ENCODE data around the gene MED4. TPM values are rescaled to one million over a fixed set of nuclear protein-coding genes. Genes with fewer than 3 reads are reported as not detected.

MED4 gene
- total RNA-seq, 2 donors from 2014 or later, result 14.0 to 16.8 TPM

DNA sequence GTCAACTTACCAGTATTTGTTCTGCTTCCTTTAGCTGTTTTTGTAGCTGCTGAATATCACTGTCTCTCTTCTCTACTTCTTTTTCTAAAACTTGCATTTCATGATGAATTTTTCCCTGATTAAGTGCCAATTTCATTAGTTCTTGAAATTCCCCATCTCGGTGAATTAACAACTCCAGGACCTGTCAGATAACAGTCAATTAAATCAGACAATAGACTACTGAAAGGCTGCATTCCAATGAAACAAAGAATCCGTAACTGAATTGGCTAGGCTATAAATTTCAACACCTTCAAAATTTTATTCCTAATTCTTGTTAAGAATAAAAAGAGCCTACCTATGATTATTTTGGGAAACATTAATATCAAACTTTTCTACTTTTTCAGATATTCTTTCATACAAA is 8.6 kb downstream of the MED4 start:
- H3K36me3 ChIP-seq (replicated peaks in 1 of 2; ENCODE audit: insufficient read depth in 1 of 2, low read depth in 2 of 2), result peaks cover 0 to 8% of the 10 kb centered on the region in 2 donors
- no peak overlapping the region for H3K27ac ChIP-seq
- 68% methylated on average over 2 of the region's 2 CpGs for WGBS, 2 donors
- no peak overlapping the region for H3K4me3 ChIP-seq
- H3K9me3 ChIP-seq, result no peaks in the 10 kb centered on the region
- no peak for DNase-seq
- peaks cover 7% of the 10 kb centered on the region for H3K4me1 ChIP-seq
- H3K27me3 ChIP-seq, result no peaks in the 10 kb centered on the region
- intact Hi-C loops (cut with DNase I), result no loop called here
- TF ChIP-seq, protein P1, sequence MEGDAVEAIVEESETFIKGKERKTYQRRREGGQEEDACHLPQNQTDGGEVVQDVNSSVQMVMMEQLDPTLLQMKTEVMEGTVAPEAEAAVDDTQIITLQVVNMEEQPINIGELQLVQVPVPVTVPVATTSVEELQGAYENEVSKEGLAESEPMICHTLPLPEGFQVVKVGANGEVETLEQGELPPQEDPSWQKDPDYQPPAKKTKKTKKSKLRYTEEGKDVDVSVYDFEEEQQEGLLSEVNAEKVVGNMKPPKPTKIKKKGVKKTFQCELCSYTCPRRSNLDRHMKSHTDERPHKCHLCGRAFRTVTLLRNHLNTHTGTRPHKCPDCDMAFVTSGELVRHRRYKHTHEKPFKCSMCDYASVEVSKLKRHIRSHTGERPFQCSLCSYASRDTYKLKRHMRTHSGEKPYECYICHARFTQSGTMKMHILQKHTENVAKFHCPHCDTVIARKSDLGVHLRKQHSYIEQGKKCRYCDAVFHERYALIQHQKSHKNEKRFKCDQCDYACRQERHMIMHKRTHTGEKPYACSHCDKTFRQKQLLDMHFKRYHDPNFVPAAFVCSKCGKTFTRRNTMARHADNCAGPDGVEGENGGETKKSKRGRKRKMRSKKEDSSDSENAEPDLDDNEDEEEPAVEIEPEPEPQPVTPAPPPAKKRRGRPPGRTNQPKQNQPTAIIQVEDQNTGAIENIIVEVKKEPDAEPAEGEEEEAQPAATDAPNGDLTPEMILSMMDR (IDR thresholded peaks at IDR 0.05), result no peak
- no peak for TF ChIP-seq POLR2A (IDR thresholded peaks at IDR 0.05)
- ATAC-seq, result no peak

DNA sequence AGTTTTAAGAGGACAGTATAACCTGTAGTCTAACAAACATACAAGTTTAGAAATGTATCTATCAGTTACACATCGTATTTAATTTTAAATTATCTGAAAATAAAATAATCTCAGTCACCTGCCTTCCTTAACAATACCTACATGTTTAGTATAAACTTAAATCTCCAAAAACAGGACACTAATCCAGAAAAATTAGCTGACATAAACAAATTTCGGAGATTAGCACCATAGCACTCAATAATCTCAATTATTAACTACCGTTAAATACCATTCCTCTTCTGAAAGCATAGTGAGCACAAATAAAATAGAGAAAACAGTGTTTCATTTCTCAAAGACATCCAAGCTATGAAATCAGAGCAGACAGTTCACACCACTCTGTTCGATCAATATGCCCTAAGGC is 13.2 kb downstream of the MED4 start:
- ATAC-seq (no peak), DNase-seq (no peak)
- H3K36me3 ChIP-seq (replicated peaks in 1 of 2; ENCODE audit: insufficient read depth in 1 of 2, low read depth in 2 of 2), result peaks cover 13 to 44% of the 10 kb centered on the region in 2 donors
- no peak overlapping the region for H3K4me3 ChIP-seq
- WGBS, 2 donors, result 92 to 97% methylated on average over 4 of the region's 4 CpGs
- intact Hi-C loops (cut with DNase I), result no loop called here
- TF ChIP-seq, protein P1 (IDR thresholded peaks at IDR 0.05), result no peak
- TF ChIP-seq POLR2A (IDR thresholded peaks at IDR 0.05), result no peak
- H3K27me3 ChIP-seq, result no peaks in the 10 kb centered on the region
- no peak overlapping the region for H3K27ac ChIP-seq
- no peaks in the 10 kb centered on the region for H3K4me1 ChIP-seq
- no peaks in the 10 kb centered on the region for H3K9me3 ChIP-seq

DNA sequence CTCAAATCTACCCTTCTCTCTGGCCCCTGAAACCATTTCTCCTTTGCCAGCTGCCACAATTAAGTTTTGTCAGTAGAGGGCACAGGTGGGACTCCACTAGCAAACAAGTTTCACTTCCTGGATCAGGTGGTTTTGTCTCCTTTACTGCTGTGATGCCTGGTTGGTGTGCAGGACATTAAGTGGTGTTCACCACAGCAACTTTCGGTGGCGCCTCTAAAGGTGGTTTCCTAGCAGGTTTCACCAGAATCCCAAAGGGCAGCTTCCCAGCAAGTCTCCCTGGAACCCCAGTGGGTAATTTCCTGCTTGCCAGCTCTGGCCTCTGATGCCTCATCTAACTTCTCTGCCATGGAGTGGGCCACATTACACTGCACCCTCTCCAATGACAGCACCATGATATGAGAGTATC is 16.6 kb downstream of the MED4 start:
- intact Hi-C loops (cut with DNase I), result no loop called here
- no peak overlapping the region for H3K4me3 ChIP-seq
- ATAC-seq (no peak), DNase-seq (no peak)
- H3K36me3 ChIP-seq (replicated peaks in 1 of 2; ENCODE audit: insufficient read depth in 1 of 2, low read depth in 2 of 2), result peaks cover 23 to 55% of the 10 kb centered on the region in 2 donors
- TF ChIP-seq, protein P1 (IDR thresholded peaks at IDR 0.05), result no peak
- no peak for TF ChIP-seq POLR2A (IDR thresholded peaks at IDR 0.05)
- H3K9me3 ChIP-seq, result no peaks in the 10 kb centered on the region
- no peaks in the 10 kb centered on the region for H3K4me1 ChIP-seq
- H3K27ac ChIP-seq, result no peak overlapping the region
- WGBS, 2 donors, result 50% methylated on average over 2 of the region's 2 CpGs
- no peaks in the 10 kb centered on the region for H3K27me3 ChIP-seq

DNA sequence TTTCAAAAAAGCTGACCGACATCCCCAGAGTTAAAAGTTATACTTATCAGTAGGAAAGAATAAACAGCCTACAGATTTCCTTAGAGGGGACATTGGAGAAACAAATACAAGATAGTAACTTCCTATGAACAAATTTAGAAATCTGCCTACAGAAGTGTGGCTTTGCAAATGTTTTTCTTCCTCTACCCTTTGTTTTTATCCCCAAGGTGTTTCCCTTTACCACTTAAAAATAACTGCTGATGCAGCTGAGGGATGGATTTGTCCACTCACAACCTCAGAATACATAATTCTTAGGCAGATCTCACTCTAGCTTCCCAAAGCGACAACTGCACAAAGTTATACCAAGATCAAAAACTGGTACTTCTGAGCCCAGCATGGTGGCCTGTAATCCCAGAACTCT is 20.9 kb downstream of the MED4 start:
- Histone ChIP-seq H3K27me3 (no peaks in the 10 kb centered on the region), H3K9me3 (peaks cover 0 to 36% (median 3%) of the 10 kb centered on the region in 3 donors), H3K4me3 (no peak overlapping the region), H3K27ac (no peak overlapping the region), H3K4me1 (no peaks in the 10 kb centered on the region), H3K36me3 (replicated peaks in 1 of 2; ENCODE audit: insufficient read depth in 1 of 2, low read depth in 2 of 2) (peaks cover 29 to 45% of the 10 kb centered on the region in 2 donors)
- ATAC-seq (no peak), DNase-seq (no peak)
- WGBS, 2 donors, result 90 to 100% methylated on average over 2 of the region's 2 CpGs
- intact Hi-C loops (cut with DNase I), result no loop called here
- TF ChIP-seq POLR2A (IDR thresholded peaks at IDR 0.05), result no peak
- TF ChIP-seq, protein P1 (IDR thresholded peaks at IDR 0.05), result no peak

DNA sequence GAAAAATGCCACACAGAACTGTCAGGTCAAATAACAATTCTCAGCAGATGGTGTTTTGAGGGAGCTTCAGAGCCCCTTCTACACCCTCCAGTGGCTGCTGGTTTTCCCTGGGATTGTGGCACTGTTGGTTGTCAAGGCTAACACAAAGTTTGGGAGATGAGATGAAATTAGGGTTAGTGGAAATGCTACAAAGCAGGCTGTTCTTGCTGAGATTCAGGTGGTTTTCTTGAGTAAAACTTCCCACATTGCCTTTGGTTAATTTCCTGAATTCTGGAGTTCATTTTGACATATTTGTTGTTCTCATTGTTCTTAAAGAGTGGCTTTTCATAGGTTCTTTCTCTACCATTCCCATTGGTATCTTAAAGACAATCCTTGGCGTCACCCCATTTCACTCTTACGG is 22.1 kb downstream of the MED4 start:
- ATAC-seq (no peak), DNase-seq (no peak)
- no peak overlapping the region for H3K27ac ChIP-seq
- no peak overlapping the region for H3K4me3 ChIP-seq
- intact Hi-C loops (cut with DNase I), result no loop called here
- H3K4me1 ChIP-seq, result no peaks in the 10 kb centered on the region
- H3K9me3 ChIP-seq, result peaks cover 0 to 45% (median 3%) of the 10 kb centered on the region in 3 donors
- TF ChIP-seq, protein P1 (IDR thresholded peaks at IDR 0.05), result no peak
- no peak for TF ChIP-seq POLR2A (IDR thresholded peaks at IDR 0.05)
- peaks cover 22 to 36% of the 10 kb centered on the region in 2 donors for H3K36me3 ChIP-seq (replicated peaks in 1 of 2; ENCODE audit: insufficient read depth in 1 of 2, low read depth in 2 of 2)
- no peaks in the 10 kb centered on the region for H3K27me3 ChIP-seq
- WGBS, 2 donors, result 95 to 98% methylated on average over 2 of the region's 2 CpGs
